Measurements from ENCODE around the gene DDX49.

DDX49 gene, protein sequence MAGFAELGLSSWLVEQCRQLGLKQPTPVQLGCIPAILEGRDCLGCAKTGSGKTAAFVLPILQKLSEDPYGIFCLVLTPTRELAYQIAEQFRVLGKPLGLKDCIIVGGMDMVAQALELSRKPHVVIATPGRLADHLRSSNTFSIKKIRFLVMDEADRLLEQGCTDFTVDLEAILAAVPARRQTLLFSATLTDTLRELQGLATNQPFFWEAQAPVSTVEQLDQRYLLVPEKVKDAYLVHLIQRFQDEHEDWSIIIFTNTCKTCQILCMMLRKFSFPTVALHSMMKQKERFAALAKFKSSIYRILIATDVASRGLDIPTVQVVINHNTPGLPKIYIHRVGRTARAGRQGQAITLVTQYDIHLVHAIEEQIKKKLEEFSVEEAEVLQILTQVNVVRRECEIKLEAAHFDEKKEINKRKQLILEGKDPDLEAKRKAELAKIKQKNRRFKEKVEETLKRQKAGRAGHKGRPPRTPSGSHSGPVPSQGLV

DNA sequence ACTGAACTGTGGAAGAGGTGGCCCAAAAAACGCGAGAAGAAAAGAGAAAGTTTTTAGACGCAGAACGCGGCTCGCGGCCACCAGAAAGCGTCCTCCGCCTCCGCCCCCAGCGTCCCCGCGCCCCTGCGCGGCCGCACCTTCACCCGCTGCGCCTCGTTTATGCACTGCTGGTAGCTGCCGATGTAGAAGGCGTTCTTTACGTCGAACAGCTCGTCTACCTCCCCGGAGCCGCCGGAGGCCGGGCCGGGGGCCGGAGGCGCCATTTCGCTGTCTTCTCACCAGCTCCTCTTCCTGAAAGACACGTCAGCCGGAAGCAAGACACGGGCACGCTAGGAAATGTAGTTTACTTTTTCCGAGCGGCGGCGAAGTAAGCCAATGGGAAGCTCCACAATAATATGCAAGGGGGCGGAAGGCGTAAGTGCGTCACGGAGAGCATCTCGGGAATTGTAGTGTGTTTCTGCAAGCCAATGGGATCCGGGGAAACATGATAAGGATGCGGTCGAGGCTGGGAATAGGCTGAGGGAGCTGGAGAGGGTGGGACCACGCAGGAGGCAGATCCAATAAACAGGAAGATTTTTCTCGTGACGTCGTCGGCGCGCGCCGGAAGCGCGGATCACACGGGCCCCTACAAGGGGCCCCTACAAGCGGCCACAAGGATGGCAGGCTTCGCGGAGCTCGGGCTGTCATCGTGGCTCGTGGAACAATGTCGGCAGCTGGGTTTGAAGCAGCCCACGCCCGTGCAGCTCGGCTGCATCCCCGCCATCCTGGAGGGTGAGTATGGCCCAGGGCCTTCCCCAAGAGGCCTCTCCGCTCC lies at the start of gene DDX49, which contains the start of gene COPE:
Gene DDX49, plus strand, starts transcription at position 630 of the 814 bp plus-strand sequence. Its CDS starts 27 bp downstream, at position 657.
Gene COPE, minus strand, starts transcription at position 302 of the 814 bp plus-strand sequence. Its CDS starts 39 bp downstream, at position 263.
- peak; percentile 100 for DNase-seq

DNA sequence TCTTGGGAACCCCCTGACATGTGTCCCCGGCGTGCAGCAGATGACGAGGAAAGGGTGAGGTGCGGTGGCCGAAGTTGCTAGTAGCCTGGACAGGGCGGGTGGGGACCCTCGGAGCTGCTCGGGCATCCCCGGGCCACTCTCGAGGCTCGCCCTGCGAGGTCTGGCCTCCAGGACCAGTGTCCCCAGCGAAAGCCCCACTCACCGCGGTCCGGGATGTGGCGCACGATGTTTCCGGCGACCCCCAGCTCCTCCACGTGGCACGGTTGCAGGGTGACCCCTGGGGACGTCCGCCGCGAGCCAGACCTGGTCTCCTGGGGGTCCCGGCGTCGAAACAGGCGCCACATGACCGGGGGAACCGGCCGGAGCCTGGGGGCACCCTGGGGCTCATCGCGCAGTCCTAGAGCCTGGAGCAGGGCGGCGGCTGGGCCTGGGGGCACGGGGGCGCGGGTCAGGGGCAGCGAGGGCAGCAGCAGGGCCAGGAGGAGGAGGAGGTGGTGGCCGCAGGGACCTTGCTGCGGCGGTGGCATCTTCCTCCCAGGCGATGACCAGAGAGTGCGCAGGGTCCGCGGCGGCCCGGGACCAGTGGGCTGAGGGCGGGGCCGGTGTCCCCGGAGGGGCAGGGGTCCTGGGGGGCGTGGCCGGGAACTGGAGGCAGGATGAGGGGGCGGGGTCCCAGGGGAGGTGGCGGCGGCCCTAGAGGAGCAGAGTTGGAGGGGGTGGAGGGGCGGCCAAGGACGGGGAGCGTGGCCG lies 49.6 kb upstream of the DDX49 start:
- DNase-seq = no peak

DNA sequence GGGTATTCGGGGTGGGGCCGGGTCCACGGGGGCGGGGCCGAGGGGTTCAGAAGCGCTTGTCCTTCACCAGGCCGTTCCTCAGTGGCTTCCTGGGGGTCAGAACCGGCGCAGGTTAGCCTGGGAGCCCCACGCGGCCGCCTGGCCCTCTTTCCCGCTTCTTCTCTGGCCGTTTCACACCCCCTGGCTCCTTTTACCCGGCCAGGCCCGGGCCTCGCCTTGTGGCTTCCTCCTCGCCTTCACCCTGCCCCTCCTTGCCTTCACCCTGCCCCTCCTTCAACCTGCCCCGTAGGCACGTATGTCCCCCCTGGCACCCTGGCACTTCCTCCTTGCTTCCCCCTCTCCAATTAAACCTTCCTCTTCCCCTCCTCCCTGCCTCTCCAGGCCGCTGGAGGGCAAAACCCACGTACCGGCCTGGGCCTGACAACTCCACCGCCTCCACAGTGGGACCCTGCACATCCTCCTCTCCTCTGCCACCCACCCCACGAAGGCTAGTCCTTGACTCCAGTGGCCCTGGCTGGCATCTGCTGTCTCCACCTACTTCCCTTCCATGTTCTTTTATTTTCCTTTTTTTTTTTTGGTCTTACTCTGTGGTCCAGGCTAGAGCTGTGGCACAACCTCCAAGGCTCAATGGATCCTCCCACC lies 48.9 kb upstream of the DDX49 start:
- no peak for DNase-seq

DNA sequence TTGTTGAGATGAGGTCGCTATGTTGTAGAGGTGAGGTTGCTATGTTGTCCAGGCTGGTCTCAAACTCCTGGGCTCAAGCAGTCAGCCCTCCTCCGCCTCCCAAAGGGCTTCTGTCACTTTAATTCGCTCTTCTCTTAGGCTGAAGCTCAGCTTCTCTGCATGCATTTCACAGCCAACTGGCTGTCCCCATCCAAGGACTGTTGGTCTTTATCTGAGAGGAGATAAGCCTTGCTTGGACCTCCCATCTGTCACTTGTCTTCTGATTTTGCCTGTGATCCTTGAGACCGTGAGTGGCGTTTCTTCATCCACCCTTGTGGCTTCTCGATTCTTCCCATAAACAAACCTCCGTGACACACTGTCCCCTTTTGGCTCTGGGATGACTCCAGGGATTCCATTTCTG lies 48.0 kb upstream of the DDX49 start:
- no peak for DNase-seq

DNA sequence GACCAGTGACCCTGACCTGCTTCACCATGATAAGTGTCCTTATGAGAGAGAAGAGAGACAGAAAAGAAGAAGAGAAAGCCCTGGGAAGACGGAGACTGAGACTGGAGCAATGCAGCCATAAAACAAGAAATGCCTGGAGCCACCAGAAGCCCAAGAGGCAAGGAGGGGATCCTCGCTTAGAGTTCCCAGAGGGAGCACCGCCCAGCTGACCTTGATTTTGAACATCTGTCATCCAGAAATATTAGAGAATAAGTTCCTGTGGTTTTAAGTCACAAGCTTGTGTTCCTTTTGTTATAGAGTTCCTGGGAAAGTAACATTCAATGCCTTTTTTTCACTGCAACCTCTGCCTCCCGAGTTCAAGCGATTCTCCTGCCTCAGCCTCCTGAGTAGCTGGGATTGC lies 43.8 kb upstream of the DDX49 start:
- no peak for DNase-seq

DNA sequence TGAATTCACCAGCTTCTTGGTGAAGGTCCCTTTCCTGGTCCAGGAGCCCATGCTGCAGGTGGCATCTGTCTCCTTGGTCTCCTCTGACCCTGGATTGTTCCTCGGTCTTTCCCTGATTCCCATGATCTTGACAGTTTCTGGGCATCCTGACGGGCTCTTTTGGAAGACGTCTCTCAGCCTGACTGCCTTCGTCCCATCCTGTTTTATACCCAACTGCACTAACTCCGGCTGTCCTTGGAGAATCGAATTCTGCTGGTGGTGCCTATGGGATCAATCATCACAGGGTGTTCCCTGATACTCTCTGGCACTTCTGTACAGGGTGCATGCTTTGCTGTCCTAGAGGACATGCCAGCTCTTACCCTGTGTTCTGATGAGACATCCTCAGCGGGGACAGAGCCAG lies 42.6 kb upstream of the DDX49 start:
- no peak for DNase-seq

DNA sequence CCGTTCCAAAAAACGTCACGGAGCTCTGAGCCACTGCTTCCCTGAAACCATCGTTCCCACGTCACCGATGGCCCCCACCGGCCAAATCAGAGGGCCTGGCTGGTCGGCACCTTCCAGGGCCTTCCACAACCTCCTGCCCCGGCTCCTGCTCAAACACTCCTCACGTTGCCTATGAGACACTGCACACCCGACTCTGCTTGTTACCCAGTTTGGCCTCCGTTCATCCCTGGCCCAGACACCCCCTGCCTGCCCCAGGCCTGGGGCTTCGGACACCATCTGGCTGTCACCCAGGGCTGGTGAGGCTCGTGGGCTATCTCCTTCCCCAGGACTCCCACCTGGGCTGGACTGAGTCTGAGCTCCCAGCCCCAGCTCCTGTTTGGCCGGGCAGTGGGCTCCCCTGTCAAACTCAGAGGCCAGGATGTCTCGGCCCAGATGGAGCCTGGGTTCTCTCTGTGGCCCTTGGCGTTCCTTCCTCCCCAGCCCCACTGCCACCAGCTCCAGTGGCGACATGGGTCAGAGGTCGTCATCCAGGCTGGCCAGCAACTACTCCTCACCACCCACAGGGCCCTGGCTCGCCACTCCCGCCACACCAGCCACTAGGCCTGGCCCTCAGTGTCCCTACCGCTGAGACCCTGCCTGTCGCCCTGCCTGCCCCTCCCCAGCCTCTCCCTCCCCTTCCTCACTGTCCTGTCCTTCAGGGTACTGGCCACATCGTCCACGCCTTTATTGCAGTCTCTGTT lies 41.3 kb upstream of the DDX49 start:
- DNase-seq = no peak

DNA sequence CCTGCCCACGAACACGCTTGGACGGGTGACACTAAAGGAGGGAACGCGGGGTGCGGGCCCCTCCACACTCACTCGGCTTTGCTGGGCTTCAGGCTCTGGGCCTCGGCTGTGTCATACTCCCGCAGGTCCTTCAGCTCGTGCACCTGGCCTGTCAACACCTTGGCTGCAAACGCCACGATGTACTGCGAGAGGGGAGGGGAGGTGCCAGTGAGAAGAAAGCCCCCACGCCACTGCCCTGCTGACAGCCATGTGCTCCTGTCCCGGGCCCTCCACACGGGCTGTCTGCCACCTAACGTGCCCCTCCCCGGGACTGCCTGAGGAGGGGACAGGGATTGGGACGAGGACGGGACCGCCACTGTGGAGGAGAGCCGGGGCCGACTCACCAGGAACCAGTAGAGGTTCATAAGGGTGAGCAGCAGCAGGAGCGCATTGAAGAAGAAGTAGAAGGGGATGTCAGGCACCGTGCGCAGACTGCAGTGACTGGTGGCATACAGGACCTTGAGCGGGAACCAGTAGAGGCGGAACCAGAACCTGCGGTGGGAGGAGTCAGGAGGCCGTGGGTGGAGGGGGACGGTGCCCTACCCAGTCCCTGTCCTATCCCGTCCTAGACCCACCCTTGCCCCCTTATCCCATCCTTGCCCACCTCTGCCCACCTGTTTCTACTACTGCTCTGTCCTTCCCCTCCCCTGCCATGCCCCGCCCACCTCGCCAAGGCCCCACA lies 40.5 kb upstream of the DDX49 start:
- DNase-seq = no peak

DNA sequence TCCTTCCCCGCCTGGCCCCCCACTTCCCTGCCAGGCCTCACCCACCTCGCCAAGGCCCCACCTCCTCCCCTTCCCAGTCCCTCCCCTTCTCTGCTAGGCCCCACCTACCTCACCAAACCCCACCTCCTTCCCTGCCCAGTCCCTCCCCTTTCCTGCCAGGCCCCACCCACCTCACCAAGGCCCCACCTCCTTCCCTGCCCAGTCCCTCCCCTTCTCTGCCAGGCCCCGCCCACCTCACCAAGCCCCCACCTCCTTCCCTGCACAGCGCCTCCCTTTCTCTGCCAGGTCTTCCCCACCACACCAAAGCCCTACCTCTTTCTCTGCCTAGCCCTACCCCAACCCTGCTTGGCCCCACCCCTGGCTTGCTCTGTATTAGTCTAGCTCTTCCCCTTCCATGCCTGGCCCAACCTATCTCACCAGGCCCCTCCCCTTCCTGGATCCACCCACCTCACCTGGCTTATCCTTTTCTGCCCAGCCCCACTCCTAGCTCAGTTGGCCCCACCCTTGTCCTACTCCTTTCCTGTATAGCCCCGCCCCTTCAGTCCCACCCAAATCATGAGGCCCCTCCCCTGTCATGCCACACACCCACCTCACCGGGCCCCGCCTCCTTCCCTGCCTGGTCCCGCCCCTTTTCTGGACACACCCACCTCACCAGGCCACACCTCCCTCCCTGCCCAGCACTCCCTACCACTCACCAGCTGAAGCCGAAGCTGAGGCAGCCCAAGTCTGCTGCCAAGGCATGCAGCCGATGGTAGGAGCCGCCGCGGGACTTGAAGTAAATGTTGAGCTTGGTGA lies 39.7 kb upstream of the DDX49 start:
- DNase-seq = peak; percentile 44

DNA sequence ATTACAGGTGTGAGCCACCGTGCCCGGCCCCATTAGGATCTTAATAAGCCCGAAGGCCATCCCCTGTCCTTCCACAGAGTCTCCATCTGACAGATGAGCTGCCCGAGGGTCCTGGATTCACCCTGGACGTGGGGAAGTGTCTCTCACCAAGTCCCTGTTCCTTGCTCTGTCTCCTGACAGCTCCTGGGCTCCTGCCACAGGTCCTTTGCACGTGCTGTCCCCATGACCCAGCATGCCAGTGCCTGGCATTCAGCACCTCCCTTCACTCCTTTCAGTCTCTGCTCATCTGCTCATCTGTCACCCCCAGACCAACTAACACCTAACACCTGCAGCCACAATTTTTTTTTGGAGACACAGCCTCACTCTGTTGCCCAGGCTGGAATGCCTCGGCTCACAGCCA lies 38.0 kb upstream of the DDX49 start:
- DNase-seq = no peak

DNA sequence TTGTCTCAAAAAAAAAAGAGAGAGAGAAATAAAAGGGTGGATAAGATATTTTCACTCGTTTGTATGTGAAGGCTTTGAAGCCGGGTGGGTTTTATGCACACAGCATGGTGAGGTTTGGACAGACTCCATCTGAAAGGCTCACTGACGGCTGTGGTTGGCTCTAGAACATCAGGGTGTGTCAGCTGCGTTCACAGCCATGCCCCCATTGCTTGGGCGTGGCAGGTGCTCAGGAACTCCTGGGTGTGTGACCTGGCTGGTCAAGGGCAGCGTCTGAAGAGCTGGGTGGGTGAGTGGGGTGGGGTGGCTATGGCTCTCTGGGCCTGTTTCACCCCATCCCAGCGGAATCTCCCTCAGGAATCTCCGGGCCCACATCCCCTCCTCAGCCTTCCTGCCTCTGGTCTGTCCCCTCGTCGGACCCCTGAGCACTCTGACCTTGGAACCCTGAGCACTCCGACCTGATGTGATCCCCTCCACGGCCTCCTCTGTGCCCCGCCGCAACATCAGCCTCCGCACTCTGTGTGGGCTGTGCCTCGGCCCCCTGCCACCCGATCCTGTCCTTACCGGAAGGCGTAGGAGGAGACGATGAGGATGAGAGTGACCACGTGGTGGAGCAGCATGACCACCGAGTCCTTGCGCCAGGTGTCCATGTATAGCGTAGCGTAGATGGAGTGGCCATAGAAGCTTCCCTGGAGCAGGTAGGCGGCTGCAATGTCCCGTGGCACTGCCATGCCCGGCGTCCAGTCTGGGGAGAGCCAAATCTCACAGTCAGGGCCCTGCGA lies 35.8 kb upstream of the DDX49 start:
- no peak for DNase-seq

DNA sequence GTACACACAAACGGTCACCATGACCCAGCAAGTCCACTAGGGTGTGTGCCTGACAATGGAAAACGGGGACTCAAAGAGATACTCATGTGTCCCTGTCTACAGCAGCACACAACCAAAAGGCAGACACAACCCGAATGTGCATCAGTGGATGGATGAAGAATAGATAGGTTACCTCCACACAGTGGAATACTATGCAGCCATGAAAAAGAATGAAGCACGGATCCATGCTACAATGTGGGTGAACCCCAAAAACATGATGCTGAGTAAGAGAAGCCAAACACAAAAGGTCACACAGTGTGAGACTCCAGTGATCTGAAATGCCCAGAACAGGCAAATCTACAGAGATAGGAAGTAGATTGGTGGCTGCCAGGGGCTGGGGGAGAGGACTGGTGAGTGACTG lies 32.5 kb upstream of the DDX49 start:
- no peak for DNase-seq

DNA sequence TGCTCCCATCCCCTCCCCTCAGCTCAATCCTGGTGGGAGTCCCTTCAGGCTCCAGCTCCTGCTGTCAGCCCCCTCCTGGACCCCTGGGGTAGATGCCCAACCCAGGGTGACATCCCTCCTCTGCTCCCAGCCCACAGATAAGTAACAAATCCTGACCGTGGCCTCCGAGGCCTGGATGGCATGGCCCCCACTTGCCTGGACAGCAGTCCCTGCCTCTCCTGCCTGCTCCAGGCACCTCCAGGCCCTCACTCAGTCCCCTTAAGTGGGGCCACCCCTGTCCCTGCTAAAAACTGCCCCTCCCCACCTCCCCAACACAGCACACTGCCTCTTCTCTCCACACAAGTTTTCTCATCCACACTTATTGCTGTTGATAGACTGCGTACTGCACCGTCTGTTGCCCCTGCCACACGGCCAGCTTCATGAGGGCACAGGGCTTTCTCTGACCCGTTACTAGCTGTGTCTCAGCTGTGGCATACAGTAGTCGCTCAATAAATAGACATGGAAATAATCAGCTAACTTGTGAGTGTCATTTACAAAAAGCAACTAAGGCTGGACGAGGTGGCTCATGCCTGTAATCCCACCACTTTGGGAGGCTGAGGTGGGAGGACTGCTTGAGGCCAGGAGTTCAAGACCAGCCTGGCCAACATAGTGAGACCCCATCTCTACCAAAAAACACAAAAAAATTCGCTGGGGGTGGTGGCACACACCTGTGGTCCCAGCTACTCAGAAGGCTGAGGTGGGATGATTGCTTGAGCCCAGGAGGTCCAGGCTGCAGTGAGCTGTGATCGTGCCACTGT lies 29.4 kb upstream of the DDX49 start:
- DNase-seq = no peak

DNA sequence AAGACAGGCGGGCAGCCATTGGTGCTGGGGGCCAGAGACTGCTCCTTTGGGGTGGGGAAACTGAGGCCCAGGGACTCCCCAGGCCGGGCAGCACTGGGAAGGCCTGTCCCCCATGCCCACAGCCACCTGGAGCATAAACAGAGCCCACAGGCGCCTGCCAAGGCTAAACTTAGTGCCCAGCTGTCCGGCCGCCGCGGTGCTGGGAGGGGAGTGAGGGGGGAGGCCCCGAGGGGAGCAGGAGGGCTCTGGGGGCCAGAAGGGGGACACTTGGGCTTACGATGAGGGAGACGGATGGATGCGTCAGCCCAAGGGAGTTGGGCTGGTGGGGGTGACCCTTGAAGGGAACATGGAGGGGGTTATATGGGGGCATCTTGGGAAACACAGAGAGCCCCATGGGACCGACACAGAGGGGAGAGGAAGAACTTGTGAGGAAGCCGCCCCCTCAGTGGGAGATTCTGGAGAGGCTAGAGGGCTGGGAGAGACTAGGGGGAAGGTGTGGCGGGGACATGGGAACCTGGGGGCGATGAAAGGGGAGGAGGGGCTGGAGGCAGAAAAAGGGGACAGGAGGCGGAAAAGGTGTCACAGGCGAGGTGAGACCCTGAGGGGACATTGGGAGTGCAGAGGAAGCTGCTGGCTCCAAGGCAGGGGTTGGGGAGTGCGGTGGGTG lies 25.8 kb upstream of the DDX49 start:
- no peak for DNase-seq

DNA sequence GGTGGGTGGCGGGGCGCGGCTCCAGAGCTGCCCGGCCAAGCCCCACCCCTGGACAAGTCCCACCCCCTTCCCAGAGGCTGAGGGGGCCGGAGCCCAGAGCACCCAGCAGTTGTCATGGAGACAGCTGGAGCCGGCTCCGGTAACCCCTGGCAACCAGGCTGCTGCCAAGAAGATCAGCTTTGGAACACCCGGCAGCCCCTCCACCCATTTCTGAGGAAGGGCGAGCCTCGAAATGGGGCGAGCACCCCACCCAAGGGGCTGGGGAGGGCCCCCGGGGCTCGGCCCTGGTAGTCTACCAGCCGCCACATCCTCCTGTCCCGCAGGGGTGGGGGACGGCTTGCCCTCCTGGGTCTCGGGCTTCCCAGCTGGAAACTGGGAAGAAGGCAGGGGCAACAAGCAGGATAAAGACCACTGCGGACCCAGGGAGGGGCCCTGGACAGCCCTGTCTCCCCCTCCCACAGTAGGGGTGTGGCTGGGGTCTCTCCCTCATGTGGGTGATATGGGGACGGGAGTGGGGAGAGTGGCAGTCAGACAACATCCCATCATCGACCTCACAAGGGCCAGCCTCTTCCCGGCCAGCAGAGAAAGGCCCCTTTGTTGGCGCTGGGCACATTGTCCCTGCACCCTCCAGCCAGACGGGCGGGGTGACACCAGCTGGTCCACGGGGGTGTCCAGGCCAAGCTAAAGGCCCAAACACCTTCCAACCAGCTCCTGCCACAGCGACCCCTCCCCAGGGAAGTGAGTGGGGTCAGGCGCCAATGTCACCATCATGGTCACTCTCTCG lies 25.1 kb upstream of the DDX49 start:
- DNase-seq = no peak

DNA sequence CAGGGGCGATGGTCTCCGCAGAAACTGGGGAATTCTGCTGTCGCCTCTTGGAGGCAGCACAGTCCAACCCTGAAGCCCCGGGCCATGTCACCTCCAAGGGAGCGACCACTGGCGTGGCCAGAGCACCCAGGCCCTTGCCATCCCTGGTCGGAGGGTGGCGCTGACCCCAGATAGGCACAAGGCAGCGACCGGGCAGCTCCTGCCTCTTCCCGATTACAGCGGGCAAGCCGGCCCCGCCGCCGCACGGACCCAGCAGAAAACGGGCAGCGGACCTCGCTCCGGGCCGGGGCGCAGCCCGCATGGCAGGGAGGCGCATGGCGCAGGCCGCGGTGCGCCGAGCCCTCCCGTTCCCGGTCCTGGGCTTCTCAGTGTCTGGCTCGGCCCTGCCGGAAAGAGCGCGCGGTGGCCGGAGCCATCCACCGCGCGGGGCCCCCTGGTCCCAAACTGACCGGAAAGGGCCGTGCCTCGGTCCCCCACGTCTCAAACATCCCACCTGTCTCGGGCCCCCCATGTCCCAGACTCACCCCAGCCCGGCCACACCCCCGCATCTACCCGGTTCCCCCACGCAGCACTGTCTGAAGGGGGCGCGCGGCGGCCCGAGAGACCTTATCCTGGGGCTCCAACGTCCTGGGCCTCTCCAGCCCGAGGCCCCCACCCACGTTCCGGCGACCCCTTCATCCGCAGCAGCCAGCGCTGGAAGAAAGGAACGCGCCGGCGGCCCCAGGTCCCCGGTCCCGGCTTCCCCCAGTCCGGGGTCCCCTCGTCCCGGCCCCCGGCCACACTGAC lies 24.3 kb upstream of the DDX49 start:
- peak; percentile 31 for DNase-seq
